G401 (cell line): ENCODE results near the gene TRIM29. TPM values are rescaled to one million over a fixed set of nuclear protein-coding genes. Genes with fewer than 3 reads are reported as not detected.

Source experiments
- DNase-seq: peaks from one replicate; pipeline ENCODE4 v3.0.0-alpha.2; 2015; ENCODE audit warnings: low spot score
- in situ Hi-C: cut with HindIII; loops from 2 replicates; pipeline ENCODE4 v1.10.0; 2016; ENCODE audit warnings: low sequenced_read_pairs, mixed read lengths
- total RNA-seq: library from RNA; depleted of rRNA; stranded (reverse); fragments of >200 nt; shearing (Covaris generic); gene quantifications from 2 replicates; pipeline ENCODE4 v1.2.3, GENCODE V29; 2014

Gene TRIM29
- total RNA-seq, 1 experiment from 2014 or later, result not detected

GRCh38 chr11:120142441-120143100 is 4.7 kb upstream of the TRIM29 start:
- DNase-seq, result no peak
- in situ Hi-C loops, result no loop called here

GRCh38 chr11:120141768-120142423 is 4.0 kb upstream of the TRIM29 start:
- DNase-seq, result no peak
- in situ Hi-C loops, result no loop called here

GRCh38 chr11:120141113-120141767 is 3.3 kb upstream of the TRIM29 start:
- no peak for DNase-seq
- in situ Hi-C loops, result no loop called here

- DNase-seq, result no peak
- in situ Hi-C loops, result no loop called here
Measured at GRCh38 chr11:120139316-120140069, 1.6 kb upstream of the TRIM29 start.

- no peak for DNase-seq
Measured at GRCh38 chr11:120137187-120137610, 714 bp downstream of the TRIM29 start.

GRCh38 chr11:120136356-120136755 is 1.6 kb downstream of the TRIM29 start:
- DNase-seq, result no peak
- in situ Hi-C loops, result no loop called here

More at GRCh38 chr11:120137187-120137610, 714 bp downstream of the TRIM29 start:
- in situ Hi-C loops, result no loop called here

- no peak for DNase-seq
- in situ Hi-C loops, result no loop called here
Measured at GRCh38 chr11:120135838-120136237, 2.1 kb downstream of the TRIM29 start.

GRCh38 chr11:120134931-120135228 is 3.0 kb downstream of the TRIM29 start:
- in situ Hi-C loops, result no loop called here

GRCh38 chr11:120134106-120134930 is 3.6 kb downstream of the TRIM29 start:
- no peak for DNase-seq
- in situ Hi-C loops, result no loop called here

More at GRCh38 chr11:120134931-120135228, 3.0 kb downstream of the TRIM29 start:
- no peak for DNase-seq

GRCh38 chr11:120133216-120134105 is 4.5 kb downstream of the TRIM29 start:
- DNase-seq, result no peak
- in situ Hi-C loops, result no loop called here

- no peak for DNase-seq
- in situ Hi-C loops, result no loop called here
Measured at GRCh38 chr11:120132645-120133185, 5.2 kb downstream of the TRIM29 start.

- no peak for DNase-seq
- in situ Hi-C loops, result no loop called here
Measured at GRCh38 chr11:120131941-120132644, 5.8 kb downstream of the TRIM29 start.

GRCh38 chr11:120130991-120131760 is 6.7 kb downstream of the TRIM29 start:
- no peak for DNase-seq
- in situ Hi-C loops, result no loop called here

GRCh38 chr11:120130176-120130980 is 7.5 kb downstream of the TRIM29 start:
- DNase-seq, result no peak
- in situ Hi-C loops, result no loop called here

- in situ Hi-C loops, result no loop called here
- DNase-seq, result no peak
Measured at GRCh38 chr11:120129570-120129969, 8.3 kb downstream of the TRIM29 start.
